SH-SY5Y (cell line): ENCODE data around the gene GNG11.
A peak's percentile ranks its signal among the peaks of the same experiment; 100 is the strongest.

Experiments used
- GATA2 ChIP-seq: IDR thresholded peaks from 2 replicates; pipeline ENCODE4 v1.6.1; 2011; ENCODE audit warnings: mild to moderate bottlenecking, low read depth, low read length
- GATA3 ChIP-seq: IDR thresholded peaks from 2 replicates; pipeline ENCODE4 v1.6.1; 2011; ENCODE audit warnings: low read depth, mild to moderate bottlenecking, low read length, moderate library complexity

DNA sequence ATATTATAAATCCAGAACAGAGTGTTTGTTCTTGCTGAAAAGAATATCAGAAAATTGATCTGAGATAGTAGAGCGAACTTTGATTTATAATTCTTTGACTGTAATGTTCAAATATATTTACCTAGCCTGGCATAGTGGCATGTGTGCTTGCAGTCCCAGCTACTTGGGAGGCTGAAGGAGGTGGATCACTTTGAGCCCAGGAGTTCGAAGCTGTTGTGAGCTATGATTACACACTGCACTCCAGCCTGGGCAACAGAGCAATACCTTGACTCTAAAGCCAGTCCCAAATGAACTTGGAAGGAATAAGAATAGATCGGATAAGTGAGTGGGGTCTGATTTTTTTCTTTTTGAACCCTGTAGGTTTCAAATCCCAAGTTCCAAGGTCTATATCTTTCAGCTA lies 23.5 kb downstream of the GNG11 start:
- 0 out of 2 replicates have a peak, but pooled peaks have one; percentile 3 for TF ChIP-seq GATA3
- no peak for TF ChIP-seq GATA2
